Activated naive CD4-positive, alpha-beta T cell treated with Interleukin-2 at 50 U/mL for 16 hours (primary cell): ENCODE measurements around the gene NFKB1.

Source experiments
- DNase-seq: peaks from one replicate; pipeline ENCODE4 v3.0.0-alpha.2; 2020

Gene NFKB1

DNA sequence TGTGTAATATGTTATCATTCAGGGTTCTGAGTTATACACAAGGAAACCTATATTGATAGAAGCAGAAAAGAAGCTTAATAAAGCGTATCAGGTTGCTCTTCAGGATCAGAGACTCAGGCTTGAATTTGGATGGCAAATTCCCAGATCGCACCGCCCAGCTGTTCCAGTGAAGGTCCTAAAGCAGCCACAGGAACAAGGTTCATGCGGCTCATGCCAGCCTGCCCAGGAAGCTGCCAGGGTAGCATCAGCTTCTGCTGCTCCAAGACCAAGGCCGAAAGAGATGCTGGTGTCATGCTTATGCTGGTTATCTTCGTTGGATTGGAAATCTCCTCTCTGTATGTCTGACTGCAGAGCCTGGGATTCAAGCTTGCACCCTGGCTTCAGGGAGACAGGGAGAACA, 131.9 kb downstream of the NFKB1 start:
- no peak for DNase-seq

DNA sequence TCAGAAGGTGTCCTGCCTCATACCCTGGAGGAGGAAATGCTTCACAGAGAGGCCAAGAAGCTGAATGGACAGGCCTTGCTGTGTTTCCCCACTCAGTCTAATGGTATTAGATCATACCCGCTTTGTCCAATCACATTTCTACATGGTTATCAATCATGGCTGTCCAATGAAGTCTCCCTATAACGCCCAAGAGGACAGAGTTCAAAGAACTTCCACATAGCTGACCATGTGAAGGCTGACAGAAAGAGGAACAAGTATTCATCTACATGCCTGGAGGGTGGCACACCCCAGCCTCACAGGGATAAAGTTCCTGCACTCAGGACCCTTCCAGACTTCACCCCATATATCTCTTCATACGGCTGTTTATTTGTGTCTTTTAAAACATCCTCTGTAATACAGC, 136.2 kb downstream of the NFKB1 start:
- no peak for DNase-seq

DNA sequence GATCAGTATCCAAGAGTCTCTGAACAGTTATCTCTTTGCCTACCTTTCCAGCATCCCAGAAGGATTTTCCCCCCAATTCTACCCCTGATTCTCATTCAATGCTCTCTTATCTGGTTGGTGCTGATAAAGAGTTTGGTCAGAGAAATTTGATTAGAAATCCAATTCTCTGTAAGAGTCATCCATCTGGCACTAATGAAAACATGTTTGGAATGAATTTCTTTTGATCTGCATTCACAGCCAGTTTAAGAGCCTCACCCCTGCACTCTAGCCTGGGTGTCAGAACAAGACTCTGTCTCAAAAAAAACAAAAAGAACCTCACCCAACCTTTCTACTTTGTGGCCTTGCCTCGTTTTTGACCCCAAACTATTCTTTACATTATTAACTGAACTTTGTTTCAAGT, 137.5 kb downstream of the NFKB1 start:
- DNase-seq, result no peak

DNA sequence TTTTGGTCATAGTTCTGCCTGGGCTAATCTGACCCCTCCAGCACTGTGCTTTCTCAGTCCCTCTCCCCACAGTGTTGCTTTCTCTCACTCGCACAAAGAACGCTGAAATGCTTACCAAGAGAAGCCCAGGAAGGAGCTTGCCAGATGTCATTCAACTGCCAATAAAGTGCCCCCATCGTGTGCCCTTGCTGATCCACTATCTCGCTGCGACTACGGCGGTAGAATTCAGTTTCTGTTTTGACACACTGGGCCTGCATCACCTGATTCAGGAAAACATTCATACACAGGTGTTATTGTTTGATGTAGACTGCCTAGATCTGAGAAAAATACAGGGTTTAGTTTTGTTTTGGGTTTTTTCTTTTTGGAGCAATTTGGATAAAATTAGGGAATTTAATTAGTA, 138.4 kb downstream of the NFKB1 start:
- DNase-seq, result no peak

DNA sequence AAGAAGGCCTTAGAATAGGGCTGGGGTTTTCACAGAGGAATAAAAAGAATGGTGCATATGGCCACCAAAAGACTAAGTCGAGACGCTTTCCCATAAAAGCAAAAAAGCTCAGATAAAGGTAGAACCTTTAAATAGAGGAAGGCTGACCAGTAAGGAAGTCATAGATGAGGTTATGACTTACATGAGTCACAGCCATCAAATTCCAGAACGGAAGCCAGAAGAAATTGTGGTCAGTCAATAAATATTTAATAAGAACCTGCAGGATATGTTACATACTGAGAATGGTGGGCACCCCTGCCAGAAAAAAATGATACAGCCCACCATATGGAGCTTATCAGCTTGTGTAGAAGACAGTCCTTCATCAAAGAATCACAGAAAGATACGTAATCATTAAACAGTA, 139.5 kb downstream of the NFKB1 start:
- DNase-seq, result no peak

DNA sequence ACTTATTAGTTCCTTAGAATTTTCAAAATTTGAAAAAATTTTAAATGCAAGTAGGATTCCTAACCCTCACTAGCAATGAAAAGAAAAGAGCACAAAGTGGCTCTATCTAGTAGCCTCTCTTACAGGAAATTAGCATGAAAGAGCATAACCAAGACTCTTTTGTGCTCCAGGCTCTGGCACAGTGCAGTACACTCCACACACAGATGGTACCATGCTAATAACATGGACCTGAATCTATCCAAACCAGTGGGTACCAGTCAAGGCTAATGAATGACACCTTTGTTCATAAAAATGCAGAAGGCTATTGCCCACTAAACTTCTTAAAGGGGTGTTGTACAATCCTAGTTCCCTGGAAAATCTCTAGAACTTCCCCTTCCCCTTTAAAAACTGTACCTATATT, 140.6 kb downstream of the NFKB1 start:
- DNase-seq, result no peak

DNA sequence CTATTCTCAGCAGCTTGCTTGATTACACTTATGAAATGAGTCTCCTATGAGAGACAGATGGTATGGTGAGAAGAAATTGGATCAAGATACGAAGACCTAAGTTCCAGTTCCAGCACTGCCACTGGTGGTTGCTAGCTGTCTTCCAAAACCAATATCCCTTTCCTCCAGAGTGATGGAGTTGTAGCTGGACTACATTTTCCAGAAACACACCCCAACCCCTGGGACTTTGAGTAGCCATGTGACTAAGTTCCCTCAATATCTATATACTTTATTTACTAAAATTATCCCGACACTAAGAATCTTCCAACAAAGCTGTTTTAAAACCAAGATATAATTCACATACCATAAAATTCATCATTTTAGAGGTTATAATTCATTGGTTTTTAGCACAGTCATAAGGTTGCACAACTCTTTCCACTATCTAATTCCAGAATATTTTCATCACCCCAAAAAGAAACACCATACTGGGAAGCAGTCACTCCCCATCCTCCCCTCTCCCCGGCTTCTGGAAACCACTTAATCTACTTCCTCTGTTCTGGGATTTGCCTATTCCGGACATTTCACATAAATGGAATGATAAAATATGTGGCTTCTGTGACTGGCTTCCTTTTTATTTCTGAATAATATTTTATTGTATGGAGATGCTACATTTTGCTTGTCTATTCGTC, 141.6 kb downstream of the NFKB1 start:
- no peak for DNase-seq

DNA sequence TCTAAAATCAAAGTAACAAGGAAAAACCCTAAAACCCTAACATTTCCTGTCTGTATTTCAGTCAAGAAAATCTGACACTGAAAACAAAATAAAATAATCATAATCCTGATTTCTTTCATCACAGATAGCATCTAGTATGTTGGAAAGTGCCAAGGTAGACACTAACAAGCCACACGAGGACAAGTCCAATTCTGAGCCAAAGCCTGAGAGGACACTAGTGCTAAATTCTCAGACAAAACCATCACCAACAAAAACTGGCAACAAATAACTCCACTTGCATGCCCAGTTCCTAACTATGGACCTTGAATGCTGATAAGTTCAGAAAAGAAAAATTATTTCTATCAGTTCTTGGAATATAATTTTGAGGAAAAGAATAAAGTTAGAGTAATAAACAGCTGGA, 146.0 kb downstream of the NFKB1 start:
- no peak for DNase-seq

DNA sequence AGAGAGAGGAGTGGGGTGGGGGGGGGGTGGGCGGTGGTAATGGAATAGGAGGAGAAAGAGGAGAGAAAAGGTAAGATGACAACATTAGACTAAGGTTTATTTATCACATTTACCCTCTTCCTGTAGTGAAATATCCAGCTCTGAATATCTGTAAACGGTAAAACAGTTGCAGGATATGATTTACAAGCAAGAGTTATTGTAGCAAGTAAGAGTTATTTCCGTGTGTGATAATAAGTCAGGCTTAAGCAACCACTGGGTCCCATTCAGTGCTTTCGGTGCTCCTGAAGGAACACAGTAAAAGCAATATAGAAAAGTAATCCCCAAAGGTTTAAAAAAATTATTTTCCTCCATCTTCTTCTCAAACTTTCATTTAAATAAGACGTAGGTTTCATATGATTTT, 156.0 kb downstream of the NFKB1 start:
- DNase-seq, result no peak

DNA sequence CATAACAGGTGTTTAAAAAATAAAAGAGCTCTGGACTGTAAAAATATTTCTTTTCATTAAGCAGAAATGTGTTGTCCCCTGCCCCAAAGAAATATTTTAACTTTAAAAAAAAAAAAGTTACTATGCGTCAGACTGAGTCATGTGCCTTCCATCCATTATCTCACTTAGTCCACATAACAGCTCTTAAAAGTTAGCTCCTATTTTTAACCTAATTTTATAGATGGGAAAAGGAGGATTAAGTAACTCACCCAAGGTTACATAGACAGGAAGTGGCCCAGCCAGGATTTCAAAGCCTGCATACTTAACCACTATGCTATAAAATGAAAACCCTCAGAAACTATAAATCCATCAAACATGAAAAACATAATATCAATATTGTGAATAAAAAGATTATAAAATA, 161.9 kb downstream of the NFKB1 start:
- DNase-seq, result no peak

DNA sequence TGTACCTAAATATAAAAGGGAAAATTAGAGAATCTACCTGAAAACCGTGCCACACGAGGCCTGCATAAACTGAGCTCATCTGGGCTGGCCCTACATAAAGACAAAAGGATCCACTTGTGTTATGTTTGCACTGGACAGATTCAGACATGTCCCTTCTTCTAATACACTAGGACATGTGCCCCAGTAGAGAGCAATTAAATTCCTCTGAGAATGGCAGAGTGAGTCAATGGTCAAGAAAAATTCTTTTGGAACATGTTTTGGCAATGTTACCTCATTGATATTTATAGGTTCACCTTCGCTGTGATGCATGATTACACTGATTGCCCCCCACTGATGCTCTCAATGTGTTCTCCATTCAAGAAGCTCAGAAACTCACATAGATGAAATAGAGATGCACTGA, 164.4 kb downstream of the NFKB1 start:
- DNase-seq, result no peak
